SK-N-MC (cell line): ENCODE results near the gene ZSCAN22.
A peak's percentile ranks its signal among the peaks of the same experiment; 100 is the strongest.

ENCODE experiments used
- EZH2 ChIP-seq: fragments of 200-600 bp; sonication (generic); IDR thresholded peaks from one replicate; pipeline ENCODE4 v1.6.1; 2017; ENCODE audit warnings: antibody characterized with exemption
- FOXP2 ChIP-seq: optimal IDR thresholded peaks from 2 replicates; pipeline ENCODE3; 2011; ENCODE audit warnings: mild to moderate bottlenecking, moderate library complexity; ENCODE audit not compliant: insufficient read depth; ENCODE audit errors: extremely low read length, control extremely low read depth
- POLR2AphosphoS5 ChIP-seq: IDR thresholded peaks from 2 replicates; pipeline ENCODE4 v1.6.1; 2012; ENCODE audit warnings: mild to moderate bottlenecking, low read depth, low read length, borderline replicate concordance

- no peak for TF ChIP-seq EZH2
- TF ChIP-seq POLR2AphosphoS5 = peak; percentile 10; the same call in 1 of the 2 replicates
- TF ChIP-seq FOXP2 = no peak
These were observed at the start of gene ZSCAN22 for GRCh38 chr19:58326914-58327726.
